ENCODE results near the gene KLHL17. TPM values are rescaled to one million over a fixed set of nuclear protein-coding genes. Genes with fewer than 3 reads are reported as not detected.

KLHL17 gene
- total RNA-seq, 1 donor from 2014 or later: 4.5 TPM

GRCh38 chr1:934991-935750 is 25.2 kb upstream of the KLHL17 start:
- DNase-seq (ENCODE audit: low read depth) (no peak), FAIRE-seq (no peak)
- TF ChIP-seq CTCF (IDR thresholded peaks at IDR 0.05; ENCODE audit: insufficient read depth, low read length, severe bottlenecking): no peak
- H3K36me3 ChIP-seq (ENCODE audit: control insufficient read depth, insufficient read depth, low read length): no peaks in the 10 kb centered on the region
- H3K27me3 ChIP-seq (ENCODE audit: control insufficient read depth, insufficient read depth, low read length): peaks cover 29% of the 10 kb centered on the region
- no peak overlapping the region for H3K4me3 ChIP-seq (ENCODE audit: low read depth, low read length)

DNA sequence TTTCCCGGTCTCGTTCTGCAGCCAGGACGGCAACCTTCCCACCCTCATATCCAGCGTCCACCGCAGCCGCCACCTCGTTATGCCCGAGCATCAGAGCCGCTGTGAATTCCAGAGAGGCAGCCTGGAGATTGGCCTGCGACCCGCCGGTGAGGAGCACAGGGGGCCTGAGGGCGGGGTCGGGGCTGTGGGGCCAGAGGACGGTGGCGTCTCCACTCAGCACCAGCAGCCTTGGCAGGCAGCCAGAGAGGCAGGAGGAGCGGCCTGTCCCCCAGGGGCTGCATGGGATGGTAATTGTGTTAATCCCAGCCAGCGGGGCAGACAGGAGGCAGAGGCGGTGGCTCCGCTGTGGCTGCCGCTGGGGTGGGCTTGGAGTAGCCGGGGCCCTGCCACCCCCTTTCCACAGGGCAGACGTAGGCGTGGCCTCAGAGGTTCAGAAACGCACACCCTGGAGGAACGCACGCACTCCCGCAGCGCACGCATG is 24.6 kb upstream of the KLHL17 start:
- DNase-seq (ENCODE audit: low read depth): no peak
- no peak for TF ChIP-seq CTCF (IDR thresholded peaks at IDR 0.05; ENCODE audit: insufficient read depth, low read length, severe bottlenecking)
- peaks cover 32% of the 10 kb centered on the region for H3K27me3 ChIP-seq (ENCODE audit: control insufficient read depth, insufficient read depth, low read length)
- FAIRE-seq: no peak
- no peaks in the 10 kb centered on the region for H3K36me3 ChIP-seq (ENCODE audit: control insufficient read depth, insufficient read depth, low read length)
- H3K4me3 ChIP-seq (ENCODE audit: low read depth, low read length): no peak overlapping the region

- FAIRE-seq (no peak), DNase-seq (ENCODE audit: low read depth) (no peak)
- Histone ChIP-seq H3K4me3 (ENCODE audit: low read depth, low read length) (no peak overlapping the region), H3K36me3 (ENCODE audit: control insufficient read depth, insufficient read depth, low read length) (no peaks in the 10 kb centered on the region), H3K27me3 (ENCODE audit: control insufficient read depth, insufficient read depth, low read length) (peaks cover 39% of the 10 kb centered on the region)
- TF ChIP-seq CTCF (IDR thresholded peaks at IDR 0.05; ENCODE audit: insufficient read depth, low read length, severe bottlenecking): no peak
Observed at GRCh38 chr1:936348-937264, 23.8 kb upstream of the KLHL17 start.

GRCh38 chr1:937521-937920 is 22.9 kb upstream of the KLHL17 start:
- Histone ChIP-seq H3K27me3 (ENCODE audit: control insufficient read depth, insufficient read depth, low read length) (peaks cover 38% of the 10 kb centered on the region), H3K36me3 (ENCODE audit: control insufficient read depth, insufficient read depth, low read length) (no peaks in the 10 kb centered on the region), H3K4me3 (ENCODE audit: low read depth, low read length) (no peak overlapping the region)
- no peak for FAIRE-seq
- DNase-seq (ENCODE audit: low read depth): no peak
- TF ChIP-seq CTCF (IDR thresholded peaks at IDR 0.05; ENCODE audit: insufficient read depth, low read length, severe bottlenecking): no peak

DNA sequence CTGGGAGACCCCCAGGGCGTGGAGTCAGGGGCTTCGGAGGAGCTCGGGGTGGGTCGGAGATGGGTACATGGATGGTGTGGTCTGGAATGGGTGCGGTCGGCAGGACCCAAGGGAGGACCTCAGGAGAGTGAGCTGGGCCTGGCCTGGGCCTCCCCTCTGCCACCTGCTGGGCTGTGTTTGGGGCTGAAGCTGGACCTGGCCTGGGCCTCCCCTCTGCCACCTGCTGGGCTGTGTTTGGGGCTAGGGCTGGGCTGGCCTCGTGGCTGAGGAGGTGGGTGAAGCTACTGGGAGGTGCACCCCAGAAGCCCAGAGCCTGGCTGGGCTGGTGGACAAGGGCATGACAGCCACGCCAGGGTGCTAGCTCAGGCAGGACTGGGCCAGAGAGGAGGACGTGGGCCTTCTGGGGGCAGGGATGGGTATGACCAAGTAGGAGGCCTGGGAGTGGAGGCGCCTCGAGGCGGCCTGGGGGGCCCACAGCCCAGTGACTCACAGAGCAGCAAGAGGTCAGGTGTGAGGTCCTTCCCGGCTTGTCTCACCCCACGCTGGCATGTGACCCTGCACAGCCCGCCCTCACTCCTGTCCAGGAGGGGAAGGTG is 22.2 kb upstream of the KLHL17 start:
- peak; percentile 89 for TF ChIP-seq CTCF (IDR thresholded peaks at IDR 0.05; ENCODE audit: insufficient read depth, low read length, severe bottlenecking)
- no peaks in the 10 kb centered on the region for H3K36me3 ChIP-seq (ENCODE audit: control insufficient read depth, insufficient read depth, low read length)
- DNase-seq (ENCODE audit: low read depth): peak; percentile 25
- no peak overlapping the region for H3K4me3 ChIP-seq (ENCODE audit: low read depth, low read length)
- peaks cover 34% of the 10 kb centered on the region for H3K27me3 ChIP-seq (ENCODE audit: control insufficient read depth, insufficient read depth, low read length)
- no peak for FAIRE-seq
